Left ventricle myocardium superior (tissue), 1 donor: Measurements from ENCODE around the gene SAMD3. TPM values are rescaled to one million over a fixed set of nuclear protein-coding genes. Genes with fewer than 3 reads are reported as not detected.
"Not testable (repeated sequence)": the region's sequence is repeated elsewhere in the genome, so short reads cannot be mapped to it uniquely, and the experiment has no call there.

ENCODE experiments used
- ATAC-seq: fragments of 200-7000 bp; cut with Tn5 transposase; one replicate; pipeline ENCODE4 v1.9.1; 2020; ENCODE audit warnings: mild to moderate bottlenecking, moderate library complexity
- DNase-seq: peaks from one replicate; pipeline ENCODE4 v3.0.0-alpha.2; 2020
- intact Hi-C: fragments of 100-400 bp; cut with micrococcal nuclease; formaldehyde crosslinking; loops from one replicate; pipeline ENCODE4 v1.11.0; 2022
- total RNA-seq: library from RNA; stranded (reverse); fragmentation: NEBNext Ultra II Directional; extraction: Animal tissue kit (Norgen Biotek cat#: 25700); gene quantifications from one replicate; pipeline ENCODE4 v1.2.1, GENCODE V29; 2021
- donor health status: DM: no; HTN: yes; CAD: no; lungs with severe emphysema.

The SAMD3 gene
- total RNA-seq, 1 donor from 2014 or later: 0.32 TPM

DNA sequence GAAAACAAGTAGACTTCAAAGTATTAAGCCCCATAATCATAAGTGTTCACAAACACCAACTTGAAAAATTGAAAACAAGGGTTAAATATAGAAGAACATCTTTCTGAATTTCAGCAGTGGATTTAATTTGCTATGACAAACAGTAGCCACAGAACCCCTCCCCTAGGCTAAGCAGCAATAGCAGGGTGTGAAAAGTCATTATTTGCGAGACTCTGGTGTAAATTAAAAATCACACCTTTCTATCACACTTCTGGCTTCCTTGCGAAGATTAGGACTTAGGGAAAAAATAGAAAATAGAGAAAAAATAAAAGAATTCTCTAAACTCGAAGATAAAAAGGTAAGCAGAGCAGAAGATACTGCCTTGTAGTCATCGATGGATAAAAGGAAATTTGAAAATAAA, 6.1 kb downstream of the SAMD3 start:
- intact Hi-C loops: no loop called here
- ATAC-seq (no peak), DNase-seq (no peak)

DNA sequence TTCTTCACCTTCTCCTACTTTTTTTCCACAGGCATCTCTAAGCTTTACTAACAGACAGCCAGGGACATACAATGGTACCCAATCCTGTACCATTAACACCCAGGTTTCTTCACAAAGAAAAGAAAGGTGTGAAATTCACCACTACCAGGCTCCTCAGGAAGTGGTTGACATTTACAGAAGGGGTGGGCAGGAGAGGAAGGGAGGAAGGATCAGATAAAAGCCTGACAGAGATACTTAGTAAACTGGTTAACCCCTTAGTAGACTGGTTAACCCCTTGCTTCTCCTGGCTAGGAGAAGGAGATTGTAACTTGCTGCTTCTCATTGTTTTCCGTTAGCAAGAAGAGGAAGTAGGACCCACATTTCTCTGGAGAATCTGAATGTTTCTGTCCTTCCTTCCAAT, 7.2 kb downstream of the SAMD3 start:
- no peak for ATAC-seq
- intact Hi-C loops: no loop called here
- no peak for DNase-seq

DNA sequence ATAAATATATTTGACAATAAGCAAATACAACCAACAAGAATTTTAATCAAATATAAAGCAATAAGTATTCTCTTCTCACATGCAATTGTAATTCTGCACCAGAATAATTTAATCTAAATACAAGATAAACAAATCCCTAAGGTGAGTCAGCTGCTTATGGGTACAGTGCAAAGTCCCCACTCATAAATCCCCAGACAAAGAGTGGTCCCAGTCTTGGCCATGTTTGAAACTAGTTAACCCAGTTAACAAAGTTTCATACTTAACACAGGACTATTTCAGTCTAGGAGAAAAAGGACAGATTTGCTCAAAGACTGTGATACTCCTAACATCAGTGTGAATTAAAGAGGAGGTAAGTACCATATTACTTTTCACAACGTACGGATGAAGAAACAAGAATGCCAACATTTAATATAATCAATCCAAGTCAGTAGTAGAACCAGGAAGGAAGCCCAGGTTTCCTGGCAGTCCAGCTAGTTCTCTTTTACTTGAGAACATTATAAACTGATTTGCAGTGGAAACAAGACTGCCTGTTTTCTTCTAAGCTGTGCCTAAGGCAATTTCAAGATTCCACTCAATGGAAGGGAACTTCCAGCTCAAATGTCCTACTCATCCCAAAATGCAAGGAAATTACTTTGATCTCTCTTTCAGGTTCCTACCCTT, 10.4 kb downstream of the SAMD3 start:
- intact Hi-C loops: no loop called here
- DNase-seq (no peak), ATAC-seq (no peak)

DNA sequence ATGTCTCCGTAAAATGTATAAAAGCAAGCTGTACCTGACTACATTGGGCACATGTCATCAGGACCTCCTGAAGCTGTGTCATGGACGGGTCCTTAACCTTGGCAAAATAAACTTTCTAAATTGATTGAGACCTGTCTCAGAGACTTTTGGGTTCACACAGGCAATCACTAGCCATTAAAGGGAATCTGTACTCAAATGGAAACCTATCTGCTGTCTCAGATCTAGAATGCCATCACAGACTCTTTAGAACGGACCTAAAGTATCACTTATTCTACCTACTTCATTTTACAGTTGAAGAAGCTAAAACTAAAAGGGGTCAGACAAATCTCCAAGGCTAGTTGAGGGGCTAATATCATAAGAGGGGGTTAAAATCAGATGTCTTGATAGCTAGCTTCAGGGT, 11.1 kb downstream of the SAMD3 start:
- intact Hi-C loops: no loop called here
- DNase-seq: no peak
- ATAC-seq: no peak

DNA sequence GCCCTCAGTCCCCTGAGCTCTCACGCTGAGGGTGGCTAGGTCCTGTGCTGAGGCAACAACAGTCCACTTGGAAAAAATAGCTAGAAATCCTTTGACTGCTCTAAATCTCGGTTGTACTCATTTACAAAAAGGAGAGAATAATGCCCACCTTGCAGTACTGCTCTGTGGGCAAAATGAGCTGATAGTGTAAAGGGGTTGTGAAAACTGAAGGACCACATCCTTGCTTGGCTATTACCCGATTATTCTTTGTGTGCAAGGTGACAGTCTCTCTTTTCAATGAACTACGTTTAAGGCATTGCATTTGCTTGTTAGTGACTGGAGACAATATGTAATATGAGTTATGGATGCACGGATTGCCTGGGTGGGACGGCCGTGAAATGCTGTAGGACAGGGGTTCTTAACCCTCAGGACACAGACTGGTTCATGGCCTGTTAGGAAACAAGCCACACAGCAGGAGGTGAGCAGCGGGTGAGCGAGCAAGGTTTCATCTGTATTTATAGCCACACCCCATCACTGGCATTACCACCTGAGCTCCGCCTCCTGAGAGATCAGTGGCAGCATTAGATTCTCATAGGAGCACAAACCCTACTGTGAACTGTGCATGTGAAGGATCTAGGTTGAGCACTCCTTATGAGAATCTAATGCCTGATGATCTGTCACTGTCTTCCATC, 14.6 kb downstream of the SAMD3 start:
- intact Hi-C loops: no loop called here
- ATAC-seq: no peak
- DNase-seq: no peak

DNA sequence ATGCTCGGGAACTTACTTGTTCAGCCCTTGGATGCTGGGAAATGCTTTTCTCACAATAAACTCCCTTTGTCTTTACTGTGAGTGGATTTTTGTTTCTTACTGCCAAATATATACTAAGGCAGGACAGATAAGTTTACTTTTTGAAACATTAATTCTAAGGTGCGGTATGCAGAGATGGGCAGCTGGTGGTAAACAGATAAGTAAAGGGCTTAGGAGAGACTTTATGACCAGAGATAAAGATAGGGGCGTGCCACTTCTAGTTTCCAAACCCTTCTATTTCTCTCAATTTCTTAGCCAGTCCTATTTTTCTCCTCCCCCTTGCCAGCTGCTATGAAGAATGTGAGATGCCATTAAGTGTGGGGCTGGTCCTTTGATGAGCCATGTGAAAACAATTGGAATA, 16.3 kb downstream of the SAMD3 start:
- DNase-seq (no peak), ATAC-seq (no peak)
- intact Hi-C loops: no loop called here

DNA sequence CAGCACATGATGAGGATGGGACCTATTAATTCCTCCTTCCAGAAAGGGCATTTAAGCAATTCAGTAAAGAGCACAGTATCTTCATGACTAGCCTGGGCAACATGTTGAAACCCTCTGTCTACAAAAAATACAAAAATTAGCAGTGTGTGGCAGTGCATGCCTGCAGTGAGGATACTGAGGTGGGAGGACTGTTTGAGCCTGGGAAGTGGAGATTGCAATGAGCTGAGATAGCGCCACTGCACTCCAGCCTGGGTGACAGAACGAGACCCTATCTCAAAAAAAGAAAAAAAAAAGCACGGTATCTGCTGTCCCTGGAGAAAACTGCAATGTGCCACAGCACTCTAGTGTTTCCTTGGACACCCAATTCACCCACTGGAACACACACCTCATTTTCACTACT, 18.4 kb downstream of the SAMD3 start:
- no peak for DNase-seq
- intact Hi-C loops: no loop called here
- ATAC-seq: no peak

DNA sequence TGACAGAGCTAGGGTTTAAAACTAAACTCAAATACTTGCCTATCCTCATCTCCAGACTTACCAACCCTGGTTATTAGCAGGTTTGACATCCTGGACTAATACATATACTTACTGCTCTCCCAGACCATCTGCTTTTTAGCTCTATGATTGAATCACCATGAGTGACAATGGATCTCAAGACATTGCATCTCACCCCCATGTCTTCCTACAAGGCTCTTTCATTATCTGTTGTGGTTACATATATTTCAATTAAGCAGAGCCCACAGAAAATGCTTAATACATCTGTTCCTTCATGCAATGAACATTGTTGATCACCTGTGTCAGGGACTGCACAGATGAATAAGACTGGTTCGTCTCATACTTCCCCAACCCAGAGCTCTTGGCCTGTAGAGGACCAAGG, 19.4 kb downstream of the SAMD3 start:
- ATAC-seq (no peak), DNase-seq (no peak)
- intact Hi-C loops: no loop called here

DNA sequence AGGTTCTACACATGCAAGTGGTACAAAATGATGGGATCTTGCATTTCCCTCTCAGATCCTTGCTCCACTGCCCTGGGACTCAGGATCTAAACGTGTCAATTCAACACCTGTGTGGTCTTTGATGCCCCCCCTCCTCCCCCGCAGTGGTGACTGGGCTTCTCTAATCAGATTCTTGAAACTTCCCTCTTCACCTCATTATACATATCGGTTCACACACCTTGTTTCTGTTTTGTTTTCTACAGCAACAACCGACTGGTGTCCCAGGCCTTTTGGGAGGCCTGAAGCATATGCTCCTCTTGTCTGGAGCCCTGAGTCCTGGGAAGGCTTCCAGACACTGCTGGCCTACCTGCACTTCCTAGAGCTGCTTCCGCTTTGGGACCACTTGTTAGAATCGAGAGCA, 20.0 kb downstream of the SAMD3 start:
- no peak for ATAC-seq
- intact Hi-C loops: no loop called here

DNA sequence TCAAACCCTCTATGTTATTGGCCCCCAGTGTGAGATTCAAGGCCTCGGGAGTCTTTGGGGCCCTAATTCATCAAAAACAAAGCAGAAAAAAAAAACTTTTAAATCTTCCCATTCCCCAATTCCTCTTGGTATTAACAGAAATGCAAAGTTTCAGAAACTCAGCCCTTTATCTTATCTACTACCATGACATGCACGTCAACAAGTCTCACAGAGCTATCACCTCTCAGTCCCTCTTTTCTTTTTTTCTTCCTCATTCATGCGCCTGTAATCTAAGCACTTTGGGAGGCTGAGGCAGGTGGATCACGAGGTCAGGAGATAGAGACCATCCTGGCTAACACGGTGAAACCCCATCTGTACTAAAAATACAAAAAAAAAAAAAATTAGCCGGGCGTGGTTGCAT, 22.7 kb downstream of the SAMD3 start:
- intact Hi-C loops: loop anchor here (2.0 kb wide), 1 partner anchor 23 kb away; no protein-coding TSS in a partner anchor
- ATAC-seq (no peak), DNase-seq (no peak)

More for the DNA sequence above, 20.0 kb downstream of the SAMD3 start:
- no peak for DNase-seq

DNA sequence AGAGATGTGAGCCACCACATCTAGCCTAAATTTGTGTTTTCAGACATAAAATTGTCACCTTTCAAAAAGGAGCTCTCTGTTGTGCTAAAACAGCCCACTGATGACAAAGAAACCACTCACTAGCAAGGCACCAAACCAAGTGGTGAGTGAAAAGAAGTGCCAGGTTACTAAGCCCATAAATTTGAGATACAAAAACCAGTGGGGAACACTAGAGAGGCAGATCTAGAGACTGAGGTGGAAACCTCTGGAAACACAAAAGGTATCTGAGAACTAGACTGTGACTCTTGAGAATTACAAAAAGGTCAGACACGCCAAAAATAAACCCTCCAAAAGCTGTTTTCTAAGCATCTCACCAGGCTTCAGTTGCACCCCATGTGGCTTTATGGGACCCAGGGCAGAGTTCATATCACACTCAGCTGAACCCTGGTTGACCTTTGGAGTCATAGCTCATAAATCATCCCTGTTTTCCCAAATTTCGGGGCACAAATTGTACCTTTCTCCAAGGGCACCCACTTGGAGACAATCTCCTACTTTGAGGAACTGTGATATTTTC, 24.2 kb downstream of the SAMD3 start:
- DNase-seq (no peak), ATAC-seq (no peak)

DNA sequence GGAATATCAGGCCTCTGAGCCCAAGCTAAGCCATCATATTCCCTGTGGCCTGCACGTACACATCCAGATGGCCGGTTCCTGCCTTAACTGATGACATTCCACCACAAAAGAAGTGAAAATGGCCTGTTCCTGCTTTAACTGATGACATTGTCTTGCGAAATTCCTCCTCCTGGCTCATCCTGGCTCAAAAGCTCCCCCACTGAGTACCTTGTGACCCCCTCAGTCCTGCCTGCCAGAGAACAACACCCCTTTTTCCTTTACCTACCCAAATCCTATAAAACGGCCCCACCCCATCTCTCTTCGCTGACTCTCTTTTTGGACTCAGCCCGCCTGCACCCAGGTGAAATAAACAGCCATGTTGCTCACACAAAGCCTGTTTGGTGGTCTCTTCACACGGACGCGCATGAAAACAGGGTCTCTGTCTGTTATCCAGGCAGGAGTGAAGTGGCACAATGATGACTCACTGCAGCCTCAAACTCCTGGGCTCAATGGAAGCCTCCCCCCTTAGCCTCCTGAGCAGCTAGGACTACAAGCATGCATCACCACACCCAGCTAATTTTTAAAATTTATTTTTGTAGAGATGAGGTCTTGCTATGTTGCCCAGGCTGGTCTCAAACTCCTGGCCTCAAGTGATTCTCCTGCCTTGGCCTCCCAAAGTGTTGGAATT, 24.8 kb downstream of the SAMD3 start:
- not testable (repeated sequence) for ATAC-seq, DNase-seq

More for the DNA sequence above, 24.2 kb downstream of the SAMD3 start:
- intact Hi-C loops: no loop called here

DNA sequence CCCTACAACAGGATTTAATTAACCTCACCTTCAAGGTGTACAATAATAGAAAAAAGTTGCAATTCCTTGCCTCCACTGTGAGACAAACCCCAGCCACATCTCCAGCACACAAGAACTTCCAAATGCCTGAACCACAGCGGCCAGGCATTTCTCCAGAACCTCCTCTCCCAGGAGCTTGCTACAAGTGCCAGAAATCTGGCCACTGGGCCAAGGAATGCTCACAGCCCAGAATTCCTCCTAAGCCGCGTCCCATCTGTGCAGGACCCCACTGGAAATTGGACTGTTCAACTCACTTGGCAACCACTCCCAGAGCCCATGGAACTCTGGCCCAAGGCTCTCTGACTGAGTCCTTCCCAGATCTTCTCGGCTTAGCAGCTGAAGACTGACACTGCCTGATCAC, 28.3 kb downstream of the SAMD3 start:
- ATAC-seq, intact Hi-C loops: not testable (repeated sequence)
- DNase-seq: peak; percentile 70

More for the DNA sequence above, 24.8 kb downstream of the SAMD3 start:
- intact Hi-C loops: not testable (repeated sequence)

DNA sequence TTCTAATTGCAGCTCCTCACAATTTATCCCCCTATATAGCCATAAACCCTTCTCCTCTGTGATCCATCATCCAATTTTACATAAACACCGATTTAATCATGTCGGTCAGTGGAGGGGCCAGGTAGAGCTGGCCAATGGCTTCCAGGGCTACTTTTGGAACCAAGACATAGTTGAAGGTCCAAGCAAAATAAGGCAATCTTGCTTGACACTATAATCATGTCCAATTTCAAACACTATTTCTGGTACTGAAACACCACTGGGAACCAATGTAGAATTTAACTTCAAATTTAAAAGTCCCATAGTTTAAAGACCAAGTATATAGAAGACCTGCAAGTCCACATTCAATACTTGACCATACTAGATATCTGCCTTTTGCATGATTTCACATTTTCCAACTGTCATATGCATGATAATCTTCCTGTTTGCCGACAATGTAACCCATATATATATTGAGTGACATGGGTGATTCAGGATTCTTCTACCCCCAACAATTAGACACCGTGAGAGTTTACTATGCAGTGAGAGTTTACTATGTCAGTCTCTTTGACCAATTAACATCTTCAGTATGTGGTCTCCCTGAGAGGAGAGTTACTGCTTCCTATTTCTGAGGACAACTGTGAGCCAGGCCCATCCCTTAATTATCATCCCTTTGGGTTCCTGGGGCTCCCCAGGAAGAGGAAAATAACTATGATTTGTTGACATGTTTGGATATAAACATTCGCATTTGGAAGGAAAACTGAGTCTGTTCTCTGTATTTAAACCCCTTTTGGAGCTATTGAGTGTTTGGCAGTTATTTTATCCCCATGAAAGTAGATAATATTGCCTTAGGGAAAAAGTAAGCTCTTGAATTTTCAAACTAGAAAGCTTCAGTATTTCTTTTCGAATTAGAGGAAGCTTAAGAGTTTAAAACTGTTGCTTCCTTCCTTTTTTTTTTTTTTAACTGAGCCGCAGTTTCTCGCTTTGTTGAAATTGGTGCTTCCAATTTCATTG, 31.8 kb downstream of the SAMD3 start:
- ATAC-seq (peak; percentile 67), DNase-seq (no peak)
- intact Hi-C loops: no loop called here

DNA sequence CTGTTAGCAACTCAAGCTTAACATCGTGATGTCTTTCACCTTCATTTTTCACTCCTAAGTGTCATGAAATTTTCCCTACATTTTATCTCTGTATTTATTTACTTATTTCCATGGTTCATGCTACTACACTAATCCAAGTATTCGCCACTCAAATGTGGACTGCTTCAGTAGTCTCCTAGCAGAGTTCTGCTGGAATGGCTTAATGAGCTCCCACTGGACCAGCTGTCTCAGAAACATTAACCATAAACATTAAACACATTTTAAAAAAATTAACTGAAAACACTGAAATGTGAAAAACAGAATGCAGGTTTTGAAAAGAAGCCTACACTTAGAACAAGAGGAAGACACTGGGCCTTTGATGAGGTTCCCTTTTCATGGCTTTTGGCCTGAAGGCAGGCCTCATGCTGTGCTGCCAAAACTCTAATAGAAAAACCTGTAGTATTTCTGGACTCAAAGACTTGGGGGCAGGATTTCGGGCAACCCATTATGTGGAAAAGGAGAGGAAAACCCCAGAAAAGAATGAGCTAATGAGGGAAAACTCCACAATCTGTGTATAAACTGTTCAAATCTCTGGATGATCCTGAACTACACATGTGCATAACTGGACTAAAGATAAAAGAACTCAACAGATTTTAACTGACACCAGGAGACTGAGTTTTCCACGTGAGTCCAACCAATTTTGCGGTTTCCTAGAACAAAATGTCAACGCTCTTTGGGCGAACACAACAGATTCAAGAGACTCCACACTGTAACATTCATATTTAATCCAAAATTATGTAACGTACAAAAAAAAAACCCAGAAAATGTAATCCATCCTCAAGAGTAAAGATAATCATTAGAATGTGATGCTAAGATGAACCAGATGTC, 33.0 kb downstream of the SAMD3 start:
- intact Hi-C loops: no loop called here
- ATAC-seq (peak; percentile 83), DNase-seq (no peak)

DNA sequence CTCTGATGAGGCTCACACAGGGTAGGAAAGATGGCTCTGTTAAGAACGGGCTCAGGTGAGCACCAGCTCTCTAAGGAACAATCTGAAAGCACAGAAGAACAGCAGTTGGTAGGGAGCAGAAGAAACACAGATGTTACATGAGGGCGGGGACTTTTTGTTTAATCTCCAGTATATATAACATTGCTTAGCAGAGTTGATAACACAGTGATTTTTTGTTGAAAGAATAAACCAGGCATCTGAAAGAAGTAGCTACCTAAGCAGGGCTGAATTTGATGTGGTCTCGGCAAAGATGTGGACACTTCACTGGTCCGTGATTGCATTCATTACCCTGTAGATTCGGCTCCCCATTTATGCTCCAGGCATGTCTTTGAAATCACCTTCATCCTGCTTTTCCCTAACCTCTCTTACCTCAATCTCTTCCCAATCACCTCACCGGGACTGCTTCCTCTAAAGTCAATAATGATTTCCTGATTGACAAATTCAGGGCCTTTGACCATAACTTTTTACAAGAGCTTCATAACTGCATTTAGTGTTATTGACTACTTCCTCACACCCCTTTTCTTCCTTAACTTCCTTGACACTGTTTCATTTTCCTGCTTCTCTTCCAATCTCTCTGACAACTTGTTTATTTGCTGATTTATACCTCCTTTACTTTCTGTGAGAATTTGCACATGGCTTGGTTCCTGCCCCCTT, 34.4 kb downstream of the SAMD3 start:
- ATAC-seq: no peak
- DNase-seq: no peak
- intact Hi-C loops: no loop called here

DNA sequence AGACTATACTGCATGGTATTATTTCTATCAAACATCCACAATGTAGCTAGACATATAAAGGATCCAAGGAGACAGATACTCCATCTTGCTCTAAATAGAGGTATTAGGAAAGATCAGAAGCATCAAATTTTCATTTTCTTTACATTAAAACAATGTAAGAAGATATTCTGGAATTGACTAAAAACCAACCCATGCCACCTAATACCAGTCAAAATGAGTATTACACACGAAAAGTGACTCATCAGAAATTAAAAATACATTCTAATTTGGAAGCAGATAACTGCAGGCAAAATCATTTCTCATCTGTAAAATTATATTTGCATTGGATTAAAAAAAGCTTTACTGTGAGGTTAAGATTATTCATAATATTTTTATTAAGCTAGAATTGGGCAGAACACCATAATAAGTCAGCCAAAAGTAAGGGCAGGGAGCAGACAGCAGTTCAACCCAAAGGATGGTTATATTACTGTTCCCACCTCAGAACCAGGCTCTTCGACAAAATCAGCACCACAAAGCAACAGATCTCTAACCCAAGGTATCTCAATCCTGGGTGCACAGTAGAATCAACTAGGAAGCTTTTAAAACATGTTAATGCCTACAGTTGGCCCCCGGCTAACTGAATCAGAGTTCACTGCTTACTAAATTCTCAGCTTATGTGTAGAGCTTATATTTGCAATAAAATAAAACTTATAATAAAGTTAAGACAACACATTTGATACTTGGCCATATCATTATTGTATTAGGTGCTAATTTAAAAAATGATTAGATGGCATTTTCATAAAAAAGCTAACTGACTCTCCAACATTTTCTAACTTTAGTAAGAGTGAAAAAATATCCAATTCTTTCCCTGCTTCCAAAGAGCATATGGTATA, 35.2 kb downstream of the SAMD3 start:
- ATAC-seq: no peak
- DNase-seq: no peak
- intact Hi-C loops: no loop called here
